Coronary artery (tissue), 2 donors: ENCODE data around the gene IMPG2.
A peak's percentile ranks its signal among the peaks of the same experiment; 100 is the strongest.

Experiments used
- DNase-seq: peaks from one replicate; pipeline ENCODE4 v3.0.0-alpha.2; 2017; ENCODE audit warnings: low spot score
- H3K27ac ChIP-seq, 2 donors: fragments of 200-600 bp; sonication (generic); one replicate each; pipeline ENCODE4 v1.5.1; 2016 to 2019
- H3K4me3 ChIP-seq: fragments of 200-600 bp; sonication (generic); 2 replicates; pipeline ENCODE4 v1.5.1; 2016; ENCODE audit warnings: mild to moderate bottlenecking, moderate library complexity
- CTCF ChIP-seq: fragments of 200-600 bp; sonication (generic); IDR thresholded peaks from one replicate; pipeline ENCODE4 v1.5.1; 2019; ENCODE audit warnings: antibody characterized with exemption

The IMPG2 gene

GRCh38 chr3:101266566-101266965 lies 53.8 kb downstream of the IMPG2 start:
- no peak for TF ChIP-seq CTCF
- no peak for DNase-seq
- Histone ChIP-seq H3K27ac (peak overlapping the region in 1 of 2 donors; percentile 24), H3K4me3 (no peak overlapping the region)

- H3K4me3 ChIP-seq, result no peak overlapping the region
- no peak for DNase-seq
- peak overlapping the region in 1 of 2 donors; percentile 25 for H3K27ac ChIP-seq
- TF ChIP-seq CTCF, result no peak
Measured at GRCh38 chr3:101266071-101266470, 54.3 kb downstream of the IMPG2 start.

GRCh38 chr3:101262393-101263240 lies 57.8 kb downstream of the IMPG2 start:
- Histone ChIP-seq H3K4me3 (no peak overlapping the region), H3K27ac (peak overlapping the region in 1 of 2 donors; percentile 20)
- no peak for TF ChIP-seq CTCF
- no peak for DNase-seq

- TF ChIP-seq CTCF, result no peak
- H3K27ac ChIP-seq, result peak overlapping the region in 1 of 2 donors; percentile 60
- no peak overlapping the region for H3K4me3 ChIP-seq
- DNase-seq, result no peak
Measured at GRCh38 chr3:101261506-101261905, 58.9 kb downstream of the IMPG2 start.

GRCh38 chr3:101259485-101260341 lies 60.7 kb downstream of the IMPG2 start:
- no peak overlapping the region for H3K4me3 ChIP-seq
- TF ChIP-seq CTCF, result no peak
- DNase-seq, result no peak
- H3K27ac ChIP-seq, result peak overlapping the region in 1 of 2 donors; percentile 47

- TF ChIP-seq CTCF, result no peak
- H3K4me3 ChIP-seq, result no peak overlapping the region
- H3K27ac ChIP-seq, result peak overlapping the region in 1 of 2 donors; percentile 16
- no peak for DNase-seq
Measured at GRCh38 chr3:101256511-101256910, 63.9 kb downstream of the IMPG2 start.
